CD4-positive, alpha-beta T cell (primary cell): ENCODE results near the gene CABCOCO1. TPM values are rescaled to one million over a fixed set of nuclear protein-coding genes. Genes with fewer than 3 reads are reported as not detected.

Source experiments
- ATAC-seq: fragments of 200-7000 bp; cut with Tn5 transposase; one replicate; pipeline ENCODE4 v1.10.0; 2022; ENCODE audit warnings: mild to moderate bottlenecking; ENCODE audit not compliant: poor library complexity
- CTCF ChIA-PET: fragments of 350-600 bp; sonication (Branson Sonifier 250); formaldehyde crosslinking; loops from one replicate; lab custom pipeline; 2021; ENCODE audit warnings: antibody characterized with exemption, inconsistent platforms; lab: Charles Lee
- POLR2A ChIA-PET: fragments of 350-600 bp; sonication (Branson Sonifier 250); formaldehyde crosslinking; loops from one replicate; lab custom pipeline; 2021; ENCODE audit warnings: antibody characterized with exemption, inconsistent platforms; lab: Charles Lee
- DNase-seq, 14 experiments: peaks; one replicate each; pipeline ENCODE4 v3.0.0-alpha.2; 2013 to 2020; ENCODE audit warnings: mixed read lengths in 2 of 14
- H3K27ac ChIP-seq, 2 donors: one replicate each; pipeline versions ENCODE4 v1.5.1 to v1.7.0; 2013; ENCODE audit warnings: low read length in 2 of 2, low read depth in 1 of 2, mild to moderate bottlenecking in 1 of 2
- H3K27me3 ChIP-seq, 2 experiments: 1 replicate in 1 of 2; 2 replicates in 1 of 2; pipeline versions ENCODE4 v1.6.1 to v1.7.0; 2013; ENCODE audit warnings: low read length in 2 of 2, control low read depth in 1 of 2, mild to moderate bottlenecking in 1 of 2, moderate library complexity in 1 of 2; ENCODE audit not compliant: insufficient read depth in 2 of 2, control insufficient read depth in 1 of 2
- H3K36me3 ChIP-seq: one replicate; pipeline ENCODE4 v1.6.1; 2013; ENCODE audit warnings: low read length, control low read depth; ENCODE audit not compliant: insufficient read depth
- H3K4me1 ChIP-seq: one replicate; pipeline ENCODE4 v1.6.1; 2013; ENCODE audit warnings: low read length, control low read depth; ENCODE audit not compliant: insufficient read depth
- H3K4me3 ChIP-seq: one replicate; pipeline ENCODE4 v1.5.1; 2013; ENCODE audit warnings: mild to moderate bottlenecking, low read length, moderate library complexity
- H3K9me3 ChIP-seq, 2 experiments: 1 replicate in 1 of 2; 2 replicates in 1 of 2; pipeline versions ENCODE4 v1.6.1 to v1.7.0; 2013; ENCODE audit warnings: low read length in 2 of 2, mild to moderate bottlenecking in 2 of 2, control low read depth in 1 of 2, moderate library complexity in 1 of 2; ENCODE audit not compliant: control insufficient read depth in 1 of 2, insufficient read depth in 1 of 2
- H3K27ac Mint-ChIP-seq: one replicate; pipeline ENCODE4 v1.8.0; 2020; ENCODE audit warnings: mixed read lengths
- H3K27me3 Mint-ChIP-seq: one replicate; pipeline ENCODE4 v1.8.0; 2021; ENCODE audit warnings: mixed read lengths
- H3K36me3 Mint-ChIP-seq: one replicate; pipeline ENCODE4 v1.8.0; 2021; ENCODE audit warnings: low read depth, mixed read lengths
- H3K4me1 Mint-ChIP-seq: one replicate; pipeline ENCODE4 v1.8.0; 2021; ENCODE audit warnings: low read depth, mixed read lengths
- H3K4me3 Mint-ChIP-seq: one replicate; pipeline ENCODE4 v1.8.0; 2020; ENCODE audit warnings: mild to moderate bottlenecking, mixed read lengths
- H3K9me3 Mint-ChIP-seq: one replicate; pipeline ENCODE4 v1.8.0; 2020; ENCODE audit warnings: mixed read lengths
- CTCF ChIP-seq: fragments of 200-600 bp; IDR thresholded peaks from one replicate; pipeline ENCODE4 v1.8.0; 2022; ENCODE audit warnings: antibody characterized with exemption, mild to moderate bottlenecking
- intact Hi-C, 2 experiments: fragments of 100-400 bp; cut with DNase I in 1 of 2; cut with micrococcal nuclease in 1 of 2; formaldehyde crosslinking; loops; one replicate each; pipeline versions ENCODE4 v1.15.1 to v1.9.0; 2023 to 2025; cut with DNase I, micrococcal nuclease
- total RNA-seq, 174 experiments: library from RNA in 2 of 174; stranded (reverse) in 2 of 174; gene quantifications; one replicate each; pipeline ENCODE4 v1.2.3 and lab custom pipeline; 2021 to 2026

The CABCOCO1 gene
- total RNA-seq, 2 experiments from 2014 or later, result not detected

GRCh38 chr10:61701706-61702105 lies 39.0 kb downstream of the CABCOCO1 start:
- no peak overlapping the region for H3K4me3 Mint-ChIP-seq
- no peak overlapping the region for H3K27ac Mint-ChIP-seq
- no peaks in the 10 kb centered on the region for H3K27me3 Mint-ChIP-seq
- intact Hi-C loops, result no loop called here
- ChIA-PET CTCF (no interaction called here), POLR2A (no interaction called here)
- no peaks in the 10 kb centered on the region for H3K36me3 Mint-ChIP-seq
- Histone ChIP-seq H3K27ac (no peak overlapping the region), H3K4me1 (no peaks in the 10 kb centered on the region), H3K27me3 (no peaks in the 10 kb centered on the region), H3K36me3 (no peaks in the 10 kb centered on the region), H3K9me3 (no peaks in the 10 kb centered on the region), H3K4me3 (no peak overlapping the region)
- H3K4me1 Mint-ChIP-seq, result no peaks in the 10 kb centered on the region
- no peaks in the 10 kb centered on the region for H3K9me3 Mint-ChIP-seq
- DNase-seq, result no peak
- no peak for TF ChIP-seq CTCF
- no peak for ATAC-seq

- Histone ChIP-seq H3K9me3 (no peaks in the 10 kb centered on the region), H3K4me3 (no peak overlapping the region), H3K27ac (no peak overlapping the region), H3K4me1 (no peaks in the 10 kb centered on the region), H3K36me3 (no peaks in the 10 kb centered on the region), H3K27me3 (no peaks in the 10 kb centered on the region)
- no peak for ATAC-seq
- ChIA-PET CTCF (no interaction called here), POLR2A (no interaction called here)
- Mint-ChIP-seq H3K4me1 (no peaks in the 10 kb centered on the region), H3K36me3 (no peaks in the 10 kb centered on the region), H3K4me3 (no peak overlapping the region), H3K27ac (no peak overlapping the region), H3K27me3 (no peaks in the 10 kb centered on the region), H3K9me3 (no peaks in the 10 kb centered on the region)
- intact Hi-C loops, result no loop called here
- no peak for DNase-seq
- no peak for TF ChIP-seq CTCF
These were observed 39.9 kb downstream of the CABCOCO1 start for GRCh38 chr10:61702584-61702983.

GRCh38 chr10:61705022-61705613 lies 42.4 kb downstream of the CABCOCO1 start:
- ATAC-seq (no peak), DNase-seq (no peak)
- H3K36me3 ChIP-seq, result no peaks in the 10 kb centered on the region
- no peaks in the 10 kb centered on the region for H3K27me3 ChIP-seq
- intact Hi-C loops, result no loop called here
- H3K4me1 ChIP-seq, result no peaks in the 10 kb centered on the region
- no peak overlapping the region for H3K27ac ChIP-seq
- no peaks in the 10 kb centered on the region for H3K4me1 Mint-ChIP-seq
- no peaks in the 10 kb centered on the region for H3K36me3 Mint-ChIP-seq
- peaks cover 12% of the 10 kb centered on the region for H3K27me3 Mint-ChIP-seq
- H3K4me3 Mint-ChIP-seq, result no peak overlapping the region
- H3K9me3 ChIP-seq, result no peaks in the 10 kb centered on the region
- no peak overlapping the region for H3K4me3 ChIP-seq
- POLR2A ChIA-PET, result no interaction called here
- no peak for TF ChIP-seq CTCF
- no peak overlapping the region for H3K27ac Mint-ChIP-seq
- CTCF ChIA-PET, result interaction anchor here (0.9 kb wide), 1 partner anchor 163 kb away, joined by 3 read pairs; no protein-coding TSS in a partner anchor
- no peaks in the 10 kb centered on the region for H3K9me3 Mint-ChIP-seq
